HEK293 (cell line): ENCODE data around the gene FER1L5.

Experiments
- CTCF ChIA-PET: fragments of 350-600 bp; formaldehyde crosslinking; extraction: SDS; loops from one replicate; lab custom pipeline; 2021; ENCODE audit warnings: antibody characterized with exemption; lab: Yijun Ruan, JAX
- POLR2A ChIA-PET: fragments of 300-600 bp; formaldehyde crosslinking; extraction: SDS; loops from one replicate; lab custom pipeline; 2020; ENCODE audit warnings: antibody characterized with exemption, inconsistent platforms; lab: Yijun Ruan, JAX
- H3K27ac ChIP-seq: fragments of 200-500 bp; sonication (Bioruptor generic); 2 replicates; pipeline ENCODE4 v1.5.1; 2014; ENCODE audit warnings: low read depth, low read length, control low read depth, inconsistent platforms; ENCODE audit errors: extremely low read depth
- H3K36me3 ChIP-seq, 2 experiments: fragments of 200-500 bp in 1 of 2; sonication (Bioruptor generic) in 1 of 2; 1 replicate in 1 of 2; 2 replicates in 1 of 2; pipeline ENCODE4 v1.5.1; 2014 to 2017; ENCODE audit warnings: inconsistent platforms in 2 of 2, low read length in 2 of 2; ENCODE audit not compliant: control insufficient read depth in 2 of 2, insufficient read depth in 1 of 2
- H3K4me1 ChIP-seq: fragments of 200-500 bp; sonication (Bioruptor generic); 2 replicates; pipeline ENCODE4 v1.5.1; 2014; ENCODE audit warnings: mild to moderate bottlenecking, low read length, inconsistent platforms; ENCODE audit not compliant: control insufficient read depth, insufficient read depth
- H3K4me3 ChIP-seq: 2 replicates; pipeline ENCODE4 v1.5.1; 2011; ENCODE audit warnings: low read depth, mild to moderate bottlenecking, control low read depth, low read length, moderate library complexity
- H3K9me3 ChIP-seq: fragments of 200-500 bp; sonication (Bioruptor generic); 2 replicates; pipeline ENCODE4 v1.5.1; 2014; ENCODE audit warnings: low read depth, low read length, inconsistent platforms; ENCODE audit not compliant: control insufficient read depth, insufficient read depth
- FEZF1 ChIP-seq: fragments of 450-650 bp; formaldehyde crosslinking; IDR thresholded peaks from 2 replicates; pipeline ENCODE4 v1.5.1; 2016; ENCODE audit warnings: missing biosample characterization, missing genetic modification characterization
- HOXD13 ChIP-seq: sonication (generic); formaldehyde crosslinking; IDR thresholded peaks from 2 replicates; pipeline ENCODE4 v1.8.0; 2022; ENCODE audit warnings: missing genetic modification reagents, borderline replicate concordance
- KLF7 ChIP-seq: fragments of 450-650 bp; formaldehyde crosslinking; IDR thresholded peaks from 2 replicates; pipeline ENCODE4 v1.5.1; 2016; ENCODE audit warnings: missing biosample characterization, missing genetic modification characterization, borderline replicate concordance
- KLF9 ChIP-seq: fragments of 450-650 bp; formaldehyde crosslinking; IDR thresholded peaks from 2 replicates; pipeline ENCODE4 v1.5.1; 2016; ENCODE audit warnings: missing biosample characterization, missing genetic modification characterization, low read depth
- MEIS1 ChIP-seq: sonication (generic); formaldehyde crosslinking; IDR thresholded peaks from 2 replicates; pipeline ENCODE4 v1.8.1; 2022; ENCODE audit warnings: missing genetic modification reagents, mild to moderate bottlenecking, borderline replicate concordance
- MZF1 ChIP-seq: fragments of 450-650 bp; formaldehyde crosslinking; IDR thresholded peaks from 2 replicates; pipeline ENCODE4 v1.5.1; 2017; ENCODE audit warnings: missing biosample characterization, missing genetic modification characterization, borderline replicate concordance
- RBAK ChIP-seq: fragments of 450-650 bp; formaldehyde crosslinking; IDR thresholded peaks from 2 replicates; pipeline ENCODE4 v1.5.1; 2016; ENCODE audit warnings: missing biosample characterization, missing genetic modification characterization
- SP2 ChIP-seq: fragments of 450-650 bp; formaldehyde crosslinking; IDR thresholded peaks from 2 replicates; pipeline ENCODE4 v1.5.1; 2016; ENCODE audit warnings: missing biosample characterization, missing genetic modification characterization
- ZEB2 ChIP-seq: fragments of 450-650 bp; formaldehyde crosslinking; IDR thresholded peaks from 2 replicates; pipeline ENCODE4 v1.5.1; 2016; ENCODE audit warnings: missing biosample characterization, missing genetic modification characterization
- ZFP41 ChIP-seq: fragments of 450-650 bp; formaldehyde crosslinking; IDR thresholded peaks from 2 replicates; pipeline ENCODE4 v1.5.1; 2016; ENCODE audit warnings: missing biosample characterization, missing genetic modification characterization, borderline replicate concordance
- ZFP69B ChIP-seq: fragments of 450-650 bp; formaldehyde crosslinking; IDR thresholded peaks from 2 replicates; pipeline ENCODE4 v1.5.1; 2016; ENCODE audit warnings: missing biosample characterization, missing genetic modification characterization
- ZNF132 ChIP-seq: fragments of 450-650 bp; formaldehyde crosslinking; IDR thresholded peaks from 2 replicates; pipeline ENCODE4 v1.5.1; 2017; ENCODE audit warnings: missing biosample characterization, missing genetic modification characterization, borderline replicate concordance
- ZNF24 ChIP-seq: fragments of 450-650 bp; formaldehyde crosslinking; IDR thresholded peaks from 2 replicates; pipeline ENCODE4 v1.5.1; 2016; ENCODE audit warnings: missing biosample characterization, missing genetic modification characterization
- ZNF311 ChIP-seq: fragments of 450-650 bp; formaldehyde crosslinking; IDR thresholded peaks from 2 replicates; pipeline ENCODE4 v1.5.1; 2017; ENCODE audit warnings: missing biosample characterization, missing genetic modification characterization, borderline replicate concordance
- ZNF449 ChIP-seq: fragments of 450-650 bp; formaldehyde crosslinking; IDR thresholded peaks from 2 replicates; pipeline ENCODE4 v1.5.1; 2017; ENCODE audit warnings: missing biosample characterization, mild to moderate bottlenecking, missing genetic modification characterization, moderate library complexity
- ZNF473 ChIP-seq: fragments of 450-650 bp; formaldehyde crosslinking; IDR thresholded peaks from 2 replicates; pipeline ENCODE4 v1.5.1; 2017; ENCODE audit warnings: missing biosample characterization, missing genetic modification characterization
- ZNF561 ChIP-seq: fragments of 450-650 bp; IDR thresholded peaks from 2 replicates; pipeline ENCODE4 v1.5.1; 2018; ENCODE audit warnings: missing biosample characterization, missing genetic modification characterization, borderline replicate concordance
- ZNF639 ChIP-seq: fragments of 450-650 bp; formaldehyde crosslinking; IDR thresholded peaks from 2 replicates; pipeline ENCODE4 v1.5.1; 2016; ENCODE audit warnings: missing biosample characterization, missing genetic modification characterization
- ZNF830 ChIP-seq: fragments of 450-650 bp; IDR thresholded peaks from 2 replicates; pipeline ENCODE4 v1.5.0; 2018; ENCODE audit warnings: missing biosample characterization, missing genetic modification characterization, low read depth, mild to moderate bottlenecking, moderate library complexity
- TF ChIP-seq, protein P1 (sequence below): fragments of 450-650 bp; formaldehyde crosslinking; IDR thresholded peaks from 2 replicates; pipeline ENCODE4 v1.5.1; 2016; ENCODE audit warnings: missing biosample characterization, missing genetic modification characterization
- TF ChIP-seq, protein P2 (sequence below): fragments of 450-650 bp; formaldehyde crosslinking; IDR thresholded peaks from 2 replicates; pipeline ENCODE4 v1.5.1; 2017; ENCODE audit warnings: missing biosample characterization, missing genetic modification characterization
- TF ChIP-seq, protein P3 (sequence below): fragments of 450-650 bp; IDR thresholded peaks from 2 replicates; pipeline ENCODE4 v1.5.1; 2018; ENCODE audit warnings: missing biosample characterization, missing genetic modification characterization
- TF ChIP-seq, protein P4 (sequence below): fragments of 450-650 bp; formaldehyde crosslinking; IDR thresholded peaks from 2 replicates; pipeline ENCODE4 v1.5.1; 2016; ENCODE audit warnings: missing biosample characterization, missing genetic modification characterization

Gene FER1L5

DNA sequence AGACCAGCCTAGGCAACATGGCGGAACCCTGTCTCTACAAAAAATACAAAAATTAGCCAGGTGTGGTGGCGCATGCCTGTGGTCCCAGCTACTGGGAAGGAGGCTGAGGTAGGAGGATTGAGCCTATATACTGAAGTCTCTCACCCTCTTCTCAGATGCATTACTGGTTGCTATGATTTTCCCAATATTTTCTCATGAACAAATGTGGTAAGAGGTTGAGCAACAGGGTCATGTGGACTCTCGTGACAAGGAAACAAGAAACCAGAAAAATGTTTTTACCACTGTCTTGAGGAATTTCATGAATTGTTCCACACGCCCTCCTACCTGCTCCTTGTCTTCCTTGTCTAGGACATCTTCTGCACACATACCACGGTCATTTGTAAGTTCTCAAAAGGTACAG lies 84.9 kb downstream of the FER1L5 start:
- no peak overlapping the region for H3K4me3 ChIP-seq
- peaks cover 64% of the 10 kb centered on the region in 2 experiments for H3K36me3 ChIP-seq
- ChIA-PET CTCF (interaction anchor here (1.4 kb wide), 1 partner anchor 9 kb away, joined by 4 read pairs; no protein-coding TSS in a partner anchor), POLR2A (no interaction called here)
- no peaks in the 10 kb centered on the region for H3K4me1 ChIP-seq
- H3K27ac ChIP-seq: no peak overlapping the region
- no peaks in the 10 kb centered on the region for H3K9me3 ChIP-seq
- TF ChIP-seq ZNF449 (tag by site-specific recombination): no peak
- TF ChIP-seq, protein P1, sequence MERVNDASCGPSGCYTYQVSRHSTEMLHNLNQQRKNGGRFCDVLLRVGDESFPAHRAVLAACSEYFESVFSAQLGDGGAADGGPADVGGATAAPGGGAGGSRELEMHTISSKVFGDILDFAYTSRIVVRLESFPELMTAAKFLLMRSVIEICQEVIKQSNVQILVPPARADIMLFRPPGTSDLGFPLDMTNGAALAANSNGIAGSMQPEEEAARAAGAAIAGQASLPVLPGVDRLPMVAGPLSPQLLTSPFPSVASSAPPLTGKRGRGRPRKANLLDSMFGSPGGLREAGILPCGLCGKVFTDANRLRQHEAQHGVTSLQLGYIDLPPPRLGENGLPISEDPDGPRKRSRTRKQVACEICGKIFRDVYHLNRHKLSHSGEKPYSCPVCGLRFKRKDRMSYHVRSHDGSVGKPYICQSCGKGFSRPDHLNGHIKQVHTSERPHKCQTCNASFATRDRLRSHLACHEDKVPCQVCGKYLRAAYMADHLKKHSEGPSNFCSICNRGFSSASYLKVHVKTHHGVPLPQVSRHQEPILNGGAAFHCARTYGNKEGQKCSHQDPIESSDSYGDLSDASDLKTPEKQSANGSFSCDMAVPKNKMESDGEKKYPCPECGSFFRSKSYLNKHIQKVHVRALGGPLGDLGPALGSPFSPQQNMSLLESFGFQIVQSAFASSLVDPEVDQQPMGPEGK: no peak
- TF ChIP-seq HOXD13: no peak
- TF ChIP-seq ZNF24 (tag by site-specific recombination): no peak
- no peak for TF ChIP-seq ZNF639 (tag by site-specific recombination)
- no peak for TF ChIP-seq ZFP69B
- TF ChIP-seq ZNF830 (tag by site-specific recombination): no peak
- no peak for TF ChIP-seq ZNF561 (tag by site-specific recombination)
- TF ChIP-seq SP2 (tag by site-specific recombination): no peak
- no peak for TF ChIP-seq KLF7 (tag by site-specific recombination)
- TF ChIP-seq, protein P2, sequence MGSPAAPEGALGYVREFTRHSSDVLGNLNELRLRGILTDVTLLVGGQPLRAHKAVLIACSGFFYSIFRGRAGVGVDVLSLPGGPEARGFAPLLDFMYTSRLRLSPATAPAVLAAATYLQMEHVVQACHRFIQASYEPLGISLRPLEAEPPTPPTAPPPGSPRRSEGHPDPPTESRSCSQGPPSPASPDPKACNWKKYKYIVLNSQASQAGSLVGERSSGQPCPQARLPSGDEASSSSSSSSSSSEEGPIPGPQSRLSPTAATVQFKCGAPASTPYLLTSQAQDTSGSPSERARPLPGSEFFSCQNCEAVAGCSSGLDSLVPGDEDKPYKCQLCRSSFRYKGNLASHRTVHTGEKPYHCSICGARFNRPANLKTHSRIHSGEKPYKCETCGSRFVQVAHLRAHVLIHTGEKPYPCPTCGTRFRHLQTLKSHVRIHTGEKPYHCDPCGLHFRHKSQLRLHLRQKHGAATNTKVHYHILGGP (tag by site-specific recombination): no peak
- TF ChIP-seq ZFP41 (tag by site-specific recombination): no peak
- no peak for TF ChIP-seq MEIS1
- TF ChIP-seq, protein P3, sequence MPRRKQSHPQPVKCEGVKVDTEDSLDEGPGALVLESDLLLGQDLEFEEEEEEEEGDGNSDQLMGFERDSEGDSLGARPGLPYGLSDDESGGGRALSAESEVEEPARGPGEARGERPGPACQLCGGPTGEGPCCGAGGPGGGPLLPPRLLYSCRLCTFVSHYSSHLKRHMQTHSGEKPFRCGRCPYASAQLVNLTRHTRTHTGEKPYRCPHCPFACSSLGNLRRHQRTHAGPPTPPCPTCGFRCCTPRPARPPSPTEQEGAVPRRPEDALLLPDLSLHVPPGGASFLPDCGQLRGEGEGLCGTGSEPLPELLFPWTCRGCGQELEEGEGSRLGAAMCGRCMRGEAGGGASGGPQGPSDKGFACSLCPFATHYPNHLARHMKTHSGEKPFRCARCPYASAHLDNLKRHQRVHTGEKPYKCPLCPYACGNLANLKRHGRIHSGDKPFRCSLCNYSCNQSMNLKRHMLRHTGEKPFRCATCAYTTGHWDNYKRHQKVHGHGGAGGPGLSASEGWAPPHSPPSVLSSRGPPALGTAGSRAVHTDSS: no peak

DNA sequence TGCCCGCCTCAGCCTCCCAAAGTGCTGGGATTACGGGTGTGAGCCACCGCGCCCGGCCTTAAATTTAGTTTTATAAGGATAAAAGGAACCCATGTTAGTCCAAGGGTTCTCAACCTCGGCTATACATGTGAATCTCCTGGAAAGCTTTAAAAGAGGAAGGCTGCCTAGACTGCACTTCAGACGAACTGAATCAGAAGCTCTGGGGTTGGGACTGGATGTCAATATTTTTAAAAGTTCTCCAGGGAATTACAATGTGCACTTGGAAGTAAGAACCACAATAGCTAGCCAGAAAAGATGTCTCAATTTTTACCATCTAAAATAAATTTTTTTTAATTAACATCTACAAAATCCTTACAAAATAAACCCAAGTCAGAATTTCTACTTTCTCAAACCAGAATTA lies 87.2 kb downstream of the FER1L5 start:
- Histone ChIP-seq H3K36me3 (peaks cover 71 to 78% of the 10 kb centered on the region in 2 experiments), H3K27ac (no peak overlapping the region), H3K9me3 (no peaks in the 10 kb centered on the region), H3K4me3 (no peak overlapping the region), H3K4me1 (no peaks in the 10 kb centered on the region)
- POLR2A ChIA-PET: no interaction called here
- CTCF ChIA-PET: interaction anchor here (0.6 kb wide), 1 partner anchor 148 kb away, joined by 3 read pairs; no protein-coding TSS in a partner anchor
- TF ChIP-seq ZNF311: no peak
- no peak for TF ChIP-seq RBAK (tag by site-specific recombination)
- no peak for TF ChIP-seq ZNF473
- TF ChIP-seq MZF1 (tag by site-specific recombination): no peak
- TF ChIP-seq ZNF132 (tag by site-specific recombination): no peak
- TF ChIP-seq ZEB2: no peak
- TF ChIP-seq, protein P4, sequence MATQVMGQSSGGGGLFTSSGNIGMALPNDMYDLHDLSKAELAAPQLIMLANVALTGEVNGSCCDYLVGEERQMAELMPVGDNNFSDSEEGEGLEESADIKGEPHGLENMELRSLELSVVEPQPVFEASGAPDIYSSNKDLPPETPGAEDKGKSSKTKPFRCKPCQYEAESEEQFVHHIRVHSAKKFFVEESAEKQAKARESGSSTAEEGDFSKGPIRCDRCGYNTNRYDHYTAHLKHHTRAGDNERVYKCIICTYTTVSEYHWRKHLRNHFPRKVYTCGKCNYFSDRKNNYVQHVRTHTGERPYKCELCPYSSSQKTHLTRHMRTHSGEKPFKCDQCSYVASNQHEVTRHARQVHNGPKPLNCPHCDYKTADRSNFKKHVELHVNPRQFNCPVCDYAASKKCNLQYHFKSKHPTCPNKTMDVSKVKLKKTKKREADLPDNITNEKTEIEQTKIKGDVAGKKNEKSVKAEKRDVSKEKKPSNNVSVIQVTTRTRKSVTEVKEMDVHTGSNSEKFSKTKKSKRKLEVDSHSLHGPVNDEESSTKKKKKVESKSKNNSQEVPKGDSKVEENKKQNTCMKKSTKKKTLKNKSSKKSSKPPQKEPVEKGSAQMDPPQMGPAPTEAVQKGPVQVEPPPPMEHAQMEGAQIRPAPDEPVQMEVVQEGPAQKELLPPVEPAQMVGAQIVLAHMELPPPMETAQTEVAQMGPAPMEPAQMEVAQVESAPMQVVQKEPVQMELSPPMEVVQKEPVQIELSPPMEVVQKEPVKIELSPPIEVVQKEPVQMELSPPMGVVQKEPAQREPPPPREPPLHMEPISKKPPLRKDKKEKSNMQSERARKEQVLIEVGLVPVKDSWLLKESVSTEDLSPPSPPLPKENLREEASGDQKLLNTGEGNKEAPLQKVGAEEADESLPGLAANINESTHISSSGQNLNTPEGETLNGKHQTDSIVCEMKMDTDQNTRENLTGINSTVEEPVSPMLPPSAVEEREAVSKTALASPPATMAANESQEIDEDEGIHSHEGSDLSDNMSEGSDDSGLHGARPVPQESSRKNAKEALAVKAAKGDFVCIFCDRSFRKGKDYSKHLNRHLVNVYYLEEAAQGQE (tag by site-specific recombination): no peak
- no peak for TF ChIP-seq KLF9 (tag by site-specific recombination)
- no peak for TF ChIP-seq FEZF1 (tag by site-specific recombination)
